Neural cell (in vitro differentiated cells): ENCODE results near the gene USP15.

Experiments used
- EZH2 ChIP-seq: fragments of 200-600, 300-800 bp; shearing (Covaris generic), sonication (generic); IDR thresholded peaks from 2 replicates; pipeline ENCODE4 v1.6.1; 2014; ENCODE audit warnings: antibody characterized with exemption, low read length, borderline replicate concordance, mild to moderate bottlenecking; ENCODE audit not compliant: insufficient read depth, poor library complexity, severe bottlenecking
- POLR2AphosphoS5 ChIP-seq: IDR thresholded peaks from 2 replicates; pipeline ENCODE4 v1.6.1; 2012
- RAD21 ChIP-seq: fragments of 450-650 bp; conservative IDR thresholded peaks from 2 replicates; pipeline ENCODE4 v1.6.1; 2014; ENCODE audit warnings: antibody characterized with exemption, mild to moderate bottlenecking, moderate library complexity
- SMC3 ChIP-seq: fragments of 450-650 bp; conservative IDR thresholded peaks from 2 replicates; pipeline ENCODE4 v1.6.1; 2014; ENCODE audit warnings: antibody characterized with exemption, mild to moderate bottlenecking, moderate library complexity; ENCODE audit not compliant: poor library complexity
- TAF1 ChIP-seq: IDR thresholded peaks from 2 replicates; pipeline ENCODE4 v1.6.1; 2012; ENCODE audit warnings: low read depth
- TF ChIP-seq, protein P1 (sequence below): fragments of 450-650 bp; IDR thresholded peaks from 2 replicates; pipeline ENCODE4 v1.5.1; 2014; ENCODE audit warnings: antibody characterized with exemption, mild to moderate bottlenecking, moderate library complexity; ENCODE audit not compliant: poor library complexity, severe bottlenecking
- TF ChIP-seq, protein P2 (sequence below): IDR thresholded peaks from 2 replicates; pipeline ENCODE4 v1.6.1; 2012; ENCODE audit warnings: borderline replicate concordance

DNA sequence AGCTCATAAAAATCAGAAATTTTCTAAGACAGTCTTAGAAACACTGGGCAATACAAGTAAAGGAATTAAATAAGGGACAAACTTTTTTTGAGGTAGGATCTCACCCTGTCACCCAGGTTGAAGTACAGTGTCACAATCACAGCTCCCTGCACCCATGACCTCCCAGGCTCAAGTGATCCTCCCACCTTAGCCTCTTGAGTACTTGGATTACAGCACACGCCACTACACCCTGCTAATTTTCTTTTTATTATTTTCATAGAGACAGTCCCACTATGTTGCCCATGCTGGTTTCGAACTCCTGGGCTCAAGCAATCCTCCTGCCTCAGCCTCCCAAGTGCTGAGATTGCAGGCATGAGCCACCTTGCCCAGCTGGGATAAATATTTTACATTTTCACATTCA lies 90.3 kb downstream of the USP15 start:
- TF ChIP-seq RAD21 (no peak), TAF1 (no peak), EZH2 (no peak), SMC3 (no peak), POLR2AphosphoS5 (no peak)
- TF ChIP-seq, protein P1, sequence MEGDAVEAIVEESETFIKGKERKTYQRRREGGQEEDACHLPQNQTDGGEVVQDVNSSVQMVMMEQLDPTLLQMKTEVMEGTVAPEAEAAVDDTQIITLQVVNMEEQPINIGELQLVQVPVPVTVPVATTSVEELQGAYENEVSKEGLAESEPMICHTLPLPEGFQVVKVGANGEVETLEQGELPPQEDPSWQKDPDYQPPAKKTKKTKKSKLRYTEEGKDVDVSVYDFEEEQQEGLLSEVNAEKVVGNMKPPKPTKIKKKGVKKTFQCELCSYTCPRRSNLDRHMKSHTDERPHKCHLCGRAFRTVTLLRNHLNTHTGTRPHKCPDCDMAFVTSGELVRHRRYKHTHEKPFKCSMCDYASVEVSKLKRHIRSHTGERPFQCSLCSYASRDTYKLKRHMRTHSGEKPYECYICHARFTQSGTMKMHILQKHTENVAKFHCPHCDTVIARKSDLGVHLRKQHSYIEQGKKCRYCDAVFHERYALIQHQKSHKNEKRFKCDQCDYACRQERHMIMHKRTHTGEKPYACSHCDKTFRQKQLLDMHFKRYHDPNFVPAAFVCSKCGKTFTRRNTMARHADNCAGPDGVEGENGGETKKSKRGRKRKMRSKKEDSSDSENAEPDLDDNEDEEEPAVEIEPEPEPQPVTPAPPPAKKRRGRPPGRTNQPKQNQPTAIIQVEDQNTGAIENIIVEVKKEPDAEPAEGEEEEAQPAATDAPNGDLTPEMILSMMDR: no peak
- TF ChIP-seq, protein P2, sequence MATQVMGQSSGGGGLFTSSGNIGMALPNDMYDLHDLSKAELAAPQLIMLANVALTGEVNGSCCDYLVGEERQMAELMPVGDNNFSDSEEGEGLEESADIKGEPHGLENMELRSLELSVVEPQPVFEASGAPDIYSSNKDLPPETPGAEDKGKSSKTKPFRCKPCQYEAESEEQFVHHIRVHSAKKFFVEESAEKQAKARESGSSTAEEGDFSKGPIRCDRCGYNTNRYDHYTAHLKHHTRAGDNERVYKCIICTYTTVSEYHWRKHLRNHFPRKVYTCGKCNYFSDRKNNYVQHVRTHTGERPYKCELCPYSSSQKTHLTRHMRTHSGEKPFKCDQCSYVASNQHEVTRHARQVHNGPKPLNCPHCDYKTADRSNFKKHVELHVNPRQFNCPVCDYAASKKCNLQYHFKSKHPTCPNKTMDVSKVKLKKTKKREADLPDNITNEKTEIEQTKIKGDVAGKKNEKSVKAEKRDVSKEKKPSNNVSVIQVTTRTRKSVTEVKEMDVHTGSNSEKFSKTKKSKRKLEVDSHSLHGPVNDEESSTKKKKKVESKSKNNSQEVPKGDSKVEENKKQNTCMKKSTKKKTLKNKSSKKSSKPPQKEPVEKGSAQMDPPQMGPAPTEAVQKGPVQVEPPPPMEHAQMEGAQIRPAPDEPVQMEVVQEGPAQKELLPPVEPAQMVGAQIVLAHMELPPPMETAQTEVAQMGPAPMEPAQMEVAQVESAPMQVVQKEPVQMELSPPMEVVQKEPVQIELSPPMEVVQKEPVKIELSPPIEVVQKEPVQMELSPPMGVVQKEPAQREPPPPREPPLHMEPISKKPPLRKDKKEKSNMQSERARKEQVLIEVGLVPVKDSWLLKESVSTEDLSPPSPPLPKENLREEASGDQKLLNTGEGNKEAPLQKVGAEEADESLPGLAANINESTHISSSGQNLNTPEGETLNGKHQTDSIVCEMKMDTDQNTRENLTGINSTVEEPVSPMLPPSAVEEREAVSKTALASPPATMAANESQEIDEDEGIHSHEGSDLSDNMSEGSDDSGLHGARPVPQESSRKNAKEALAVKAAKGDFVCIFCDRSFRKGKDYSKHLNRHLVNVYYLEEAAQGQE: no peak
